Mucosa of rectum (tissue), 2 donors: ENCODE measurements around the gene SUSD1.

Source experiments
- H3K27ac ChIP-seq, 2 donors: one replicate each; pipeline ENCODE4 v1.7.0; 2013; ENCODE audit warnings: inconsistent platforms in 2 of 2, low read depth in 2 of 2, low read length in 2 of 2
- H3K27me3 ChIP-seq, 2 donors: one replicate each; pipeline ENCODE4 v1.7.0; 2013; ENCODE audit warnings: low read length in 2 of 2; ENCODE audit not compliant: control insufficient read depth in 2 of 2, insufficient read depth in 2 of 2
- H3K36me3 ChIP-seq, 2 donors: one replicate each; pipeline ENCODE4 v1.7.0; 2013; ENCODE audit warnings: low read length in 2 of 2; ENCODE audit not compliant: control insufficient read depth in 2 of 2, insufficient read depth in 2 of 2
- H3K4me1 ChIP-seq, 2 donors: one replicate each; pipeline ENCODE4 v1.7.0; 2013; ENCODE audit warnings: low read length in 2 of 2, mild to moderate bottlenecking in 1 of 2; ENCODE audit not compliant: control insufficient read depth in 2 of 2, insufficient read depth in 2 of 2
- H3K4me3 ChIP-seq, 2 donors: one replicate each; pipeline ENCODE4 v1.7.0; 2013; ENCODE audit warnings: low read length in 2 of 2
- H3K9ac ChIP-seq, 2 donors: one replicate each; pipeline ENCODE4 v1.7.0; 2013; ENCODE audit warnings: low read length in 2 of 2, low read depth in 1 of 2, mild to moderate bottlenecking in 1 of 2
- H3K9me3 ChIP-seq, 2 donors: one replicate each; pipeline ENCODE4 v1.7.0; 2013; ENCODE audit warnings: low read length in 2 of 2; ENCODE audit not compliant: control insufficient read depth in 2 of 2
- donor health status: healthy.
- donor health status: Normal muscosa, but diverticular disease.

The SUSD1 gene

DNA sequence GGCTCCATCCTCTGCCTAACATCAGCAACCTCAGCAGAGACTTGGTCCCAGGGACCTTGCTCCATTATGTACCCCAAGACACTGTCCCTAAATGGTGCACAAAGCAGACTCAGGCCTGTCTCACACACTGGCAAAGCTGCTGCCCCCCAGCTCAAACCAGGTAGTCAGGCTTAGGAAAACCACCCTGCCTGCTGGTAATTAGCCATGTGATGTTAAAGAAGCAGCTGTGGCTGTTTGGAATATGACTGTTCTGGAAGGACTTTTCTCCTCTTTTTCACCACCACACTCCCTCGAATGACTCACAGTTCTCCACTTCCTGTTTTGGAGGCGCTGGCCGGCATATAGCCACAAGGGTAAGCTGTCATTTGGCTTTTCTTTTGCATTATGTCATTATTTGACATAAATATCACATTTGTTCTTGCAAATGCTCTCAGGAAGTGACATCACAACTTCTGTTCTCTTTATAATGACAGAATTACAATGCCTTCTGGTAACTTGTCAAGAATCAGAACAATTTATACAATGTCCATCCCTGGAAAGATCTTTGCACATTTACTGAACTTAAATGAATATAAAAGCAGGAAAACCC, 113.9 kb downstream of the SUSD1 start:
- peak overlapping the region; percentile 80 to 88 for H3K27ac ChIP-seq
- H3K4me3 ChIP-seq = no peak overlapping the region
- no peaks in the 10 kb centered on the region for H3K9me3 ChIP-seq
- peak overlapping the region; percentile 42 to 49 for H3K9ac ChIP-seq
- H3K27me3 ChIP-seq = no peaks in the 10 kb centered on the region
- H3K36me3 ChIP-seq = peaks cover 0 to 2% of the 10 kb centered on the region in 2 donors
- H3K4me1 ChIP-seq = peaks cover 28 to 40% of the 10 kb centered on the region in 2 donors

DNA sequence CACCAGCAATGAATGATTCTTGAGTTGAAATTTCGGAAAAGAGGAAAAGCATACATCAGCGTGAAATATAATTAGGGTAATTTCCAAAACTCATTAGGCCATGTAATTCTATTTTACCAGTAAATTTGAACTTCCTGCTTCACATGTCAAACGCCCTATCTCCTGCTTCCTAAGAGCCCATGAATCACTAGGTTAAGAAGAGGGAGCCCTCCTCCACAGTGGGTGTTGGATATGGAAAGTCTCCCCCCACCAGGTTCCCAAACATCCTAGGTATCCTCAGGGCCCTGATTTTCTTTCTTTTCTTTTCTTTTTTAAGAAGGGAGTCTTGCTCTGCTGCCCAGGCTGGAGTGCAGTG, 115.2 kb downstream of the SUSD1 start:
- H3K36me3 ChIP-seq = peaks cover 0 to 2% of the 10 kb centered on the region in 2 donors
- peaks cover 19 to 28% of the 10 kb centered on the region in 2 donors for H3K4me1 ChIP-seq
- H3K27ac ChIP-seq = peak overlapping the region; percentile 80 to 88
- H3K27me3 ChIP-seq = no peaks in the 10 kb centered on the region
- H3K9me3 ChIP-seq = no peaks in the 10 kb centered on the region
- no peak overlapping the region for H3K4me3 ChIP-seq
- H3K9ac ChIP-seq = no peak overlapping the region

DNA sequence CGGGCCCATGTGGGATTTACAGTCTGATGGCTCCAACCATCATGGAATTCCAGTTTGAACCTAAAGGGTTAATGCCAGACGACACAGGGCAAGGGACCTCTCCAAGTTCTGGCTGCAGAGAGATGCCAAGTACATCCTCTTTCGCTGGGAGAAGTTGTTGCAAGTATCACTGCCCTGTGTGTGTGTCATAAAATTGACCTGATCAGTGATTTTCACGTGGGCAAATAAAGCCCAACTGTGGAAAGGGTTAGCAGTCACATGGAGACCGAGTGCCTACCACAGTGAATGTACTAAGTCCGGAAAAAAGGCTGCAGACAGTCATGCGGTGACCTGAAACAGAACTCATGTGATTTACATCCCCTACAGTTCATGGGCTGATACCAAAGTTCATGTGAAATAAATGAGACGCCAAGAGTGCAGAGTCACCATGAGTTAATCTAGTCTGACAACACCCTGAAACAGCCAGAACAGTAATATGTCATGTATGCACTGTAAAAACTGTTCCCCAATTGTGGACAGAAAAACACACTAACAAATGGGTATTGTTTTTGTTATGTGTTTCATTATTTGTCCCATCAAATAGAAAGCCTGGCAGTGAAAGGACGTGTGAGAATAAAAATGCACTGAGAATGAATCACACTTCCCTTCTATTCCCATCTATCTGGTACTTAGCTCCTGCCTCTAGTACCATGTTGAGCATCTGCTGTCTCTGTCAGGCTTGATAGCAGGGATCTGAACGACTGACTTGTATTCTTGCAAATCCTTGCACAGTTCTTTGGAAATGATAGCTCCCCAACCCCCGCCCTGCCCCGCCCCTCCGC, 115.7 kb downstream of the SUSD1 start:
- H3K4me3 ChIP-seq = no peak overlapping the region
- no peaks in the 10 kb centered on the region for H3K9me3 ChIP-seq
- peak overlapping the region; percentile 80 to 88 for H3K27ac ChIP-seq
- peaks cover 18 to 24% of the 10 kb centered on the region in 2 donors for H3K4me1 ChIP-seq
- H3K9ac ChIP-seq = no peak overlapping the region
- peaks cover 0 to 2% of the 10 kb centered on the region in 2 donors for H3K36me3 ChIP-seq
- no peaks in the 10 kb centered on the region for H3K27me3 ChIP-seq

DNA sequence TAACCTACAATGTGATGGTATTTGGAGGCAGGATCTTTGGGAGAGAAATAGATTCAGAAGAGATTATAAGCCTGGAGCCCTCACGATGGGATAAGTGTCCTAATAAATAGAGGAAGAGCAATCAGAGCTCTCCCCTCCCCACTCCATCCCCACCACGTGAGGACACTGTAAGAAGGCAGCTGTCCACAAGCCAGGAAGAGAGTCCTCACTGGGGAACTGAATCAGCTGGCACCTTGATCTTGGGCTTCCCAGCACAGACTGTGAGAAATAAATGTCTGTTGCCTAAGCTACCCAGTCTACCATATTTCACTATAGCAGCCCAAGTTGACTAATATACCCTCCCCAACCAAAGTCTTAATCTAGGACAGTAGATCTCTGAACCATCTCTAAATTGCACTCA, 118.1 kb downstream of the SUSD1 start:
- Histone ChIP-seq H3K27me3 (no peaks in the 10 kb centered on the region), H3K4me3 (no peak overlapping the region), H3K4me1 (peaks cover 18 to 20% of the 10 kb centered on the region in 2 donors), H3K9ac (no peak overlapping the region), H3K36me3 (peaks cover 0 to 2% of the 10 kb centered on the region in 2 donors), H3K9me3 (no peaks in the 10 kb centered on the region), H3K27ac (no peak overlapping the region)

DNA sequence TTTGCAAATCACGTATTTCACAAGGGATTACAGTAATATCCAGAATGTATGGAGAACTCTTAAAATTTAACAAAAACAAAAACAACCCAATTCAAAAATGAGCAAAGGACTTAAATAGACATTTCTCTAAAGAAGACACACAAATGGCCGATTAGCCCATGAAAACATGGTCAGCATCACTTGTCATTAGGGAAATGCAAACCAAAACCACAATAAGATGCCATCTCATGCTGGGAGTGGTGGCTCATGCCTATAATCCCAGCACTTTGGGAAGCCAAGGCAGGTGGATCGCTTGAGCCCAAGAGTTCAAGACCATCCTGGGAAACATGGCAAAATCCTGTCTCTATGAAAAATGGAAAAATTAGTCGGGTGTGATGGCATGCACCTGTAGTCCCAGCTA, 120.2 kb downstream of the SUSD1 start:
- Histone ChIP-seq H3K27ac (no peak overlapping the region), H3K9me3 (no peaks in the 10 kb centered on the region), H3K36me3 (peaks cover 0 to 2% of the 10 kb centered on the region in 2 donors), H3K4me1 (peaks cover 17 to 23% of the 10 kb centered on the region in 2 donors), H3K9ac (no peak overlapping the region), H3K4me3 (no peak overlapping the region), H3K27me3 (no peaks in the 10 kb centered on the region)

DNA sequence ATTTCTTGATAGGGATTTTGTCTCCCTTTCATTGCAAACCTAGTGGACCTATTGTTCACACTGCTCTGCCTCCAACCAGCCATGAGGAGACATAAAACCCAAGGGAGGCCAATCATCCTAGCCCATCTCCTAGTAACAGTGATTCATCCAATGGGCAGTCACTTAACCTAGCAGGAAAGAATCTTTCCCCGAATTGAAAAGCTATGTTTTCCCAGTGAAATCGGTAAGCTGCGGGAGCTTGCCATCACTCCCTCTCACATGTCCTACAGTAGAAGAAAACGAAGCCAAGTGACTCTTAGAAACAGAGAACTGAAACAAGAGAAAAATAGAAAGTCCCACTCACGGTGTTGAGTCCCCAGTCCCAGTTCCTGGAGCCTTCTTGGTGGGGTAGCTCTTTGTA, 123.3 kb downstream of the SUSD1 start:
- Histone ChIP-seq H3K27ac (no peak overlapping the region), H3K9ac (no peak overlapping the region), H3K27me3 (no peaks in the 10 kb centered on the region), H3K4me1 (peaks cover 25 to 27% of the 10 kb centered on the region in 2 donors), H3K9me3 (no peaks in the 10 kb centered on the region), H3K4me3 (no peak overlapping the region), H3K36me3 (no peaks in the 10 kb centered on the region)

DNA sequence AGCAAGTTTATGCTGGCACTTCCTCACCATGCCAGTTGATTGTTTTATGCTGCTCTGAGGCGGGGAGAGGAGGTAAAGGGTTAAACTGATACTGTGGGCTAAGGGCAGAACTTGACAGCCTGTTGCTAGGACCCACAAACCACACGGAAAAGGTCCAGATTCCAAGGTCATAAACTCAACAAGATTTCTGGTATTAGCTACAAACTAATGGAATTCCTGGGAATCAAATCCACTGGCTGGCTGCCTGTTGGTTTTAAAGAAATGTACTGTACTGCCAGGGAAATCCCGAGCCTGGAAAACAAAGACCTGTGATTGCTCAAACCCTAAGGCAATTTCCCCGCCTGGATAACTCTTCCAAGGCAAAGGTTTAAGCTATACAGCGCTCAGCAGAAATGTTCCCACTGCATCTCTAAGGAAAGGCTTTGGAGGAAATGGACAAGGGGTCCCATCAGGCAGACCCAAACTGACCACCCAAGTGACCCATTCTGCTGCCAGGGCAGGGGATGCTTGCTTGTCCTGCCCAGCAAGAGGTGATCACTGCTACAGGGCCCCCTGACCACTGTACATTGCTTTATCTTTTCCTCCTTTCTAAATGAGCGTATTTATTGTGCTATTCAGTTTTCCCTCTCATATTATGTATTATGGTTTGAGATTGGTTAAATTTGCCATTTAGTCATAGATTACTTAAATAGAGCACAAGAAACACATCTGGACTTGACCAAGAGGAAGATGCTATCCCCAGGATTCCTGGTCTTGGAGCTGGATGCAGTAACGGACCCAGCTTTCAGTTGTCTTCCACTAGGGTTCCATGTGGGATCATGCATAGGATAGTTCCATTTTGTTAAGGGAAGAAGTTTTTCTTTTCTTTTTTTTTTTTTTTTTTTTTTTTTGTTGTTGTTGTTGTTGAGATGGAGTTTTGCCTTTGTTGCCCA, 124.3 kb downstream of the SUSD1 start:
- Histone ChIP-seq H3K9ac (peak overlapping the region in 1 of 2 donors; percentile 28), H3K4me1 (peaks cover 25 to 27% of the 10 kb centered on the region in 2 donors), H3K27ac (peak overlapping the region; percentile 35 to 80), H3K27me3 (no peaks in the 10 kb centered on the region), H3K4me3 (peak overlapping the region in 1 of 2 donors; percentile 5), H3K9me3 (no peaks in the 10 kb centered on the region), H3K36me3 (no peaks in the 10 kb centered on the region)

DNA sequence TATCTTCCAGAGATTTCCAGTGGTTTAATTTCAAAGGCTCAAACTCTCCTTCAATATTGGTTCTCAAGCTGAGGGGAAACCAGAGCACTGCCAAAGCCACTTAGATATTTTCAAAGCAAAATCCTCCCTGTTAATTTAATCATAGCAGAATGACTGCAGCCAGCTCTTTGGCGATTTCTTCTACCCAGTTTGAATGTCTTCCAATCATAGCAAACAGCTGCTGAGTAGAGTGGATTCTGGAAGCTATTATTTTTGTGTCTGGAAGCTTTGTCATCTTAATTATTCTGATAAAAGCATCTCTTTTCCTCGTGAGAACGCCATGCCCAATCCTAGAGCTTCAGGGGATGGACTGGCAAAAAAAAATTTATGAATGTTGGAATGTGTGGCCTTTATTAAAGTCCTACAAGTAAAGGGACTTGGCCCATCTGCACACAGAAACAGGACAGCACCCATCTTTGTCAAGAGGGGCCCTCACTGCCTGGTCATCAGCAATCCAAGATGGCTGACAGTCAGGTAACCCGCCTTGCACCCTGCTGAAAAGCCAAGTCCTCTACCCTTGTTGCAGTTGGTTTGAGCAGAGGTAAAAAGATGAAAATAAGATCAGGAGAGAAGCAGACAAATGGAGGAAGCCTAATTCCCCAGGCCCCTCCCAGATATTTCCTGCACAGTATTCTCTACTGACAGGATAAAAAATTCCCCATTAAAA, 125.1 kb downstream of the SUSD1 start:
- H3K4me3 ChIP-seq = peak overlapping the region in 1 of 2 donors; percentile 5
- H3K27ac ChIP-seq = peak overlapping the region; percentile 35 to 80
- H3K4me1 ChIP-seq = peaks cover 25 to 27% of the 10 kb centered on the region in 2 donors
- no peaks in the 10 kb centered on the region for H3K9me3 ChIP-seq
- H3K36me3 ChIP-seq = peaks cover 0 to 3% of the 10 kb centered on the region in 2 donors
- no peaks in the 10 kb centered on the region for H3K27me3 ChIP-seq
- peak overlapping the region in 1 of 2 donors; percentile 28 for H3K9ac ChIP-seq

DNA sequence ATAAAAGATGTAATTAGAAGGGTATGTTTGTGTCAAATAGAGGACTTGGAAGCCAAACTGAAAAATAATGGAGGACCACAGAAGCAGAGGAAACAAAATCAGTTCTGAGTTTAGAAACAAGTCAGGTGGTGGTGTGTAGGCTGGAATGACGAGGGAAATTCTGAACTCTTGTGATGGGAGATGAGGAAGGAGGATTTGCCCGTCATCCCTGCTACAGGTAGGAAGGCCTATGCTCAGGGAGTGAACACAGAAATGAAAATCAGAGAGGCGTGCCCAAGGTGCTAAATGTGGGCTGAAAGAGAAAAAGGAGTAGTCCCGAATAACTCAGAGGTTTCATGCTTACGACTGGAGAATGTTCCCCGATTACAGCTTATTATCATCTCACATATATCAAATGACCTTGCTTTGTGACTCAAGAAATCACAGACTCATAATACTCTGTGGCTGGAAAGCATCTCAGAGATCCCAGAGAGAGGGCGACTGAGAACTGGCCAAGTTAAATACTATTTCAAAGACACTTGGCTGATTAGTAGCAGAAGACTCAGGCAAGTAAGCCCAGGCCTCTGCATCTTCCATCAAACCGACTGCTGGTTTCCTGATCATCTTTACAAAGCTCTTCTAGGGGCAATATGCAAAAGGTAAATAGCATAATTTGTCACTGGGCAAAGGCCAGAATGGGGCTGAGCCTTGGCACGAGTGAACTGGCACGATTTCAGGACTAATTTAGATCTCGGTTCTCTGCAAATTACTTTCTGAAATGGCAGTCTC, 126.0 kb downstream of the SUSD1 start:
- H3K36me3 ChIP-seq = peaks cover 0 to 3% of the 10 kb centered on the region in 2 donors
- H3K4me3 ChIP-seq = no peak overlapping the region
- H3K27ac ChIP-seq = peak overlapping the region; percentile 45 to 80
- no peaks in the 10 kb centered on the region for H3K27me3 ChIP-seq
- H3K9me3 ChIP-seq = no peaks in the 10 kb centered on the region
- H3K9ac ChIP-seq = no peak overlapping the region
- H3K4me1 ChIP-seq = peaks cover 25 to 27% of the 10 kb centered on the region in 2 donors
